Stimulated activated CD4-positive, alpha-beta T cell treated with anti-CD3 and anti-CD28 coated beads, Interleukin-4, amount 100 ng/mL, for 24 hours (primary cell): Measurements from ENCODE around the gene ECE1.
"Not testable (repeated sequence)": the region's sequence is repeated elsewhere in the genome, so short reads cannot be mapped to it uniquely, and the experiment has no call there.

Experiments used
- DNase-seq: peaks from one replicate; pipeline ENCODE4 v3.0.0-alpha.2; 2020

Gene ECE1

DNA sequence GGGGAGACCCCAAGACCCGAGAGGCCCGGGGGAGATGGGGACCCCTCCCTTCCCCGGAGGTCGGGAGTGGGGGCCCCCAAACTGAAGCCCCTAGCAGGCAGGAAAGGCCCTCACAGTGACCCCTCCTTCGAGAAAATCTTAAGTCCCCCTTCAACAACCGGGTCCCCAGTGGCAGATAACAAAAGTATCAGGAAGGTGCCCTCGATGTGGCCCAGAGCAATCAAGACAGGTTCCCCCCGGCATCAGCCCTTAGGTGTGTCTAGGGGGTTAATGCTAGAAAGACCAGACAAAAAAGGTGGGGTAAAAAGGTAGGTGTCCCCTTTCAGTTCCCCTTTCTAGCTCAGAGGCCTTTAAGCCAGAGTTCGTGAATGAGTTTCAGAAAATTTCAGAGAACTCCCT lies 282 bp upstream of the ECE1 start:
- DNase-seq = peak; percentile 25

DNA sequence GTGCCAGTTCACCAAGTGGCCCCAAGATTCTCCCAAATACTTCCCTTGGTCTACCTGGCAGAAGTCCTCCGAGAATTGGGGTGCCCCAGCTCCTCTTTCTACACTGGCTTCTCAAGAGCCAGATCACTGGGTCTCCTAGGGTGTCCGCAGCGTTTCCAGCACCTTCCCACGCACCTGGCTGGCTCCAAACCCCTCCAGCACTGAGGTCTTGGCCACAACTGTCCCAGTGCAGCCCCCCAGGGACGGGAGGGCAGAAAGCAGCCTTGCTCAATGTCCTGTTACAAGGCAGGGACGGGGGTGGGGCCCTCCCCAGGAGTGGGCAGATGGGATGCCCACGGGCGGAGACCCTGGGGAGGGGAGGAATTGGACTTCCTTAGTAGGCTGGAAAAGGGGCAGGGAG lies 1.1 kb downstream of the ECE1 start:
- no peak for DNase-seq

DNA sequence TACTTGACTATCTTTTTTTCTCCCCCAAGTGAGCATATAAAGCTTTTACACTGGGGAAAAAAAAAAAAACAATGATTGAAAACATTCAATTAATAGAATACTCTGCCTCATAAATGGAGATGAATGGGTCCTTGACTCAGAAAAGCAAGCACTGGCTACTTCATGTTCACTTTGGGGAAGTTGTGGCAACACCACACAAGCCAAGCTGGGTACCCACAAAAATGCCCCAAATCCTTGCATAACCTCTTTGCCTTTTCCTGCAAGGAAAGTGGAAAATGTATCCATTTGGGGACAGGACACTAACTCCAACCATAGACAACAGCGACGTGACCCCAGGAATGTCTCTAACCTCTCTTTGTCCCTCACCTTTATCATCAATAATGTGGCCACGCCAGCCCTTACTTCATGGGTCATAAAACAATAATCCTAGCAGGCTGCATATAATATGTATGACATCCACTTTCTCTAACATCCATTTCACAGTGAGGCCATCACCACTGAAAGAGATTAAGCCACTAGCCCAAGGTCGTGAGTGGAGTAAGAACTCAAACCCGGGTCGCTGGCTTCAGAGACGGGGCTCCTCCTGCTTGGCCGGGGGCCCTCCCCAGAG lies 2.3 kb downstream of the ECE1 start:
- no peak for DNase-seq

DNA sequence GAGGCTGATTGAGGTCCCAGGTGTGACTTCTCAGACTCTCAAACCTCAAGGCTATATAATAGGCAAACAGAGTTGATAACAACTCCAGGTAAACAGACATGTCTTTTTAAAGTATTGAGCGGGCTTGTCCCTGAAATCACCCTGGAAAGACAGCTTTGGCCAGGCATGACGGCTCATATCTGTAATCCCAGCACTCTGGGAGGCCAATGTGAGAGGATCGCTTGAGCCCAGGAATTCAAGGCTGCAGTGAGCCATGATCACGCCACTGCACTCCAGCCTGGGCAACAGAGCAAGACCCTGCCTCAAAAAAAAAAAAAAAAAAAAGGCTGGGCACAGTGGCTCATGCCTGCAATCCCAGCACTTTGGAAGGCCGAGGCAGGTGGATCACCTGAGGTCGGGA lies 4.9 kb downstream of the ECE1 start:
- not testable (repeated sequence) for DNase-seq

DNA sequence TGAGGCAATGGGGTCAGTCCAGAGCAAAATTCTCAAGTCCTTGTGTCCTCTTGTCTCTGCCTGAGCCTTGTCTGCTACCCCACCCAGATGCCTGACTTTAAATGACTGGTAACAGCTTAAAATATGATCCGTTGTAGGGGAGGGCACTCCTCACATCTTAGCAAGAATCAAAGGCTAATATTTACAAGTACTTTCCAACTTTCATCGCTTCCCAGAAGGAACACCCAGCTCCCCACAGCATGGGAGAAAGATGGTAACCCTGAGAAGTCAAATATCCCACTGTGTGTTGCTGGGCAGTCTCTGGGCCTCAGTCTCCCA lies 5.2 kb downstream of the ECE1 start:
- DNase-seq = no peak

DNA sequence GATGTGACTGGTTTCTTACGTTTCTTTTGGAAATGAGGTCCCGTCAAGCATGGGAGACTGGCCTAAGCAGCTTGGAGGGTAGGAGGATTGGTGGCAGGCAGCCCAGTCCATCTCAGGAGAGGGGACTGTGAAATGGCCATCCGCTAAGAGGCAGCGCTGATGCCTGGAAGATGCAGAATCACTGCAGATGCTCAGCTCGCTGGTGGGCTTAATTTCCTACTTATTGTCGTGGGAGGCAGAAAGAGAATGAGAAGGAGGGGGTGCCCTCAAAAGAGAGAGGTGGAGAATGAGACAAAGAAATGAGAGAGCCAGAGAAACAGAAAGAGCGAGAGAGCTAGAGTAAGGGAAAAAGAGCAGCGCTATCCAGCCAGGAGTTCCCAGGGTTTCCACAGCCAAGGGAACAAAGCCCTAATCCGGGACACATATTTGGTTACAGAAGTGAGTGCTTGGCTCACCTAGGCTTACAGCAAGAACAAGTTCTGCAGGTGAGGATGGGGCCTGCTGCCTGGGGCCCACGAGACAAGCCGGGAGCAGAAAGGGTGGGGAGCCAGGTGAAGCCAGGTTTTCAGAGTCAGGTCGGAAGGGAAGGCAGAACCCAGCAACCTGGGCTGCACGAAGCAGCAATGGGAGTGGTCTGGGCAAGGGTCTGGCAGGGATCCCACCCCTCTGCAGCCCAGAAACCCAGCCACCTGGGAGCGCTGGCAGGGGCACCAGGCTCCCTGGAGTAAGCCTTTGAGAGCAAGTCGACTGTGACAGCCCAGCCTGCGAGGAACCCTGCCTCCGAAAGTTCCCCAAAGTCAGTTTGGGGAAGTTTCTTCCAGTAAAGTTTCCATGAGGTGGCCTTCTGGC lies 5.8 kb downstream of the ECE1 start:
- no peak for DNase-seq

DNA sequence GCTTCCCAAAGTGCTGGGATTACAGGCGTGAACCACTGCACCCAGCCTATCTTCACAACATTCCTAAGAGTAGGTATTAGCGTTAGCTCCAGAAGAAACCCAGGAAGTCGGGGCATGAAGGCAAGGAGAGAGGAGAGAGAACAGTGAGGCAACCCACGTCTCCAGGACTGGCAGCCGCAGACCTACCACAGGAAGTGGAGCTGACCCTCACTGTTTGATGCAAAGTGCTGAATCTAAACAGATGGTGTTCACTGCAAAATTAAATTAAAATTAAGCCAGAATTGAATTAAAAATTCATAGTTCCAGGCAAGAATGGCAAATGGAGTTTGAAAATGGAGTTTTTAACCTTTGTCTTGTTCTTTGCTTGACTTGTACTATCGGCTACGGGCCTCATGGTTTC lies 6.7 kb downstream of the ECE1 start:
- DNase-seq = no peak

DNA sequence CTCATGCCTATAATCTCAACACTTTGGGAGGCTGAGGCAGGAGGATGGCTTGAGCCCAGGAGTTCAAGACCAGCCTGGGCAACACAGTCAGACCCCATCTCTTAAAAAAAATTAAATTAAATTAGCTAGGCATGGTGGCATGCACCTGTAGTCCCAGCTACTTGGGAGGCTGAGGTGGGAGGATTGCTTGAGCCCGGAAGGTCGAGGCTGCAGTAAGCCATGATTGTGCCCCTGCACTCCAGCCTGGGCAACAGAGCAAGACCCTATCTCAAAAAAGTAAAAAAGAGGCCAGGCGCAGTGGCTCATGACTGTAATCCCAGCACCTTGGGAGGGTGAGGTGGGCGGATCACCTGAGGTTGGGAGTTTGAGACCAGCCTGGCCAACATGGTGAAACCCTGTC lies 8.2 kb downstream of the ECE1 start:
- not testable (repeated sequence) for DNase-seq

DNA sequence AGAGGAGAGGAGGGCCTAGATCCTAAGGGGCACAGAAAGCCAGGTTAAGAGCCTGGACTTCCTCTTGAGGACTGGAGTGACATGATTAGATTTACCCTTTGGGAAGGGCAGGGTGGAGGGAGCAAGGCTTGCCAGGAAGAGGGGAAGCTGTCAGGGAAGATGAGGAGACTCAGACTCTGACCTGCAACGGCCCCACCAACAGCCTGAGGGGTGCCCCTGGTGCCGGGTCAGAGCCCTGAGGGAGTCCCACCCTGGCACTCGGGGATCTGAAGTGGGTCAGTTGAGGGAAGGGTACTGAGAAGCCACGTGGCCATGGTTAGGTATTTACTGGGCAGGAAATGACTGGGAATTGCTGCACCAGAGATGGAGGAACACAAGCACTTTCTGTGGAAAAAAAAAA lies 9.8 kb downstream of the ECE1 start:
- no peak for DNase-seq

DNA sequence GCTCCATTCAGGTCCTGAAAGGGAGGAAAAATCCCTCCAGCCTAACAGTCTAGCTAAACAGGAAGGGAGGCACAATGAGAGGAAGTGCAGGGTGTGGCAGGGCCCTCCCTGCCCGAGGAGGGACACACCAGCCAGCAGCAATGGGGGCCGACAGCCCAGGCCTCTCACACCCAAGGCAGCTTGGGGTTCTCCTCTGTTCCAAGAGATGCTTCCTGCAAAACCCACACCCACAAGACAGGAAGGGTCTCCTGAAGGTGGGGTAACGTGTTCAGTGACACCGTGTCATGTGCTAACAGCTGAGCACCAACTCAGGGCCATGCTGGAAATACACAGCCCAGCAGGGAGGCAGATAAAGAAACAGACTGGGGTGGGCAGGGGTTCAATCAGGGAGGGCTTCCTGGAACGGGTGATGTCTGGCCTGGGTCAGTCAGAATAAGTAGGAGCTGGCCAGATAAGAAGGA lies 10.2 kb downstream of the ECE1 start:
- DNase-seq = no peak

DNA sequence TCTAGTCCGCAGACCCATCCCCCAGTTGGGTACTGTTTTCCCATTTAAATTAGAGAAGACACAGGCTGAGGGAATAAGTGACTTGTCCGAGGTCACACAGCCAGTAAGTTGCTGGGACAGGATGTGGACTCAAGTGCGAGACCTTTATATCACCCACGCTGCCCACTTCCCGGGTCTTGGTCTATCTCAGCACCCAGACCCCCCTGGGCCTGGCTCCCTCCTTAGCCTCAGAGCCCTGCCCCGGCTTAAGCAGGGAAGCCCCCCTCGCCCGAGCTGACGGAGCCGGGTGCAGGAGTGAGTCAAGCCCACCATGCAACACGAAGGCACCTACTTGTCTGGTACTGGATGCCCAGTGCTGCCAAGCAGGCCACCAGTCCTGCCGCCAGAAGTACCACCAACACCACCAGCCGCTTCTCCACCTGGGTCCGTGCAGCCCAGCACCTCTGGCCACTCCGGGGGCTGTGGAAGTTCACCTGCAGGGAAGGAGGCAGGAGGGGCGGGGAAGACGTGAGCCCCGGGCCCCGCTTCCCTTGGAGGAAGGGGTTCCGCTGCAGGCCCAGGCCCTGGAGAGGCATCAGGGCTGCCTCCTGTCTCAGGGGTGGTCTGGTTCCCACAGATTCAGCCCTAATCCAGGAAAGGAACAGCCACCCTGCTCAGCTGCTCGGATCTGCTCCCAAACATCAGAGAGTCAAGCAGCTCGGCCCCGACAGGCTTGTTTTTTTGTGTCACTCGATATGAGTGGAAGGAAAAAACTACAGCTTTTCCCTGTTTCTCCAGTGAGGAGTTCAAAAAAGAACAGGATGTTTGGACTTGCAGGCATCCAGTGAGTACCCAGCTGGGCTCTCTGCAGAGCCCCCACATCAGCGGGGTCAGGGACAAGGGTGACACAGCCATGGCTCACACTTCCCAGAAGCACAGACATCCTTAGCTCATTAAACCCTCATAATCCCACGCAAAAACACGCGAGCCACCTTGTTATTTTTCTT lies 11.1 kb downstream of the ECE1 start:
- no peak for DNase-seq

DNA sequence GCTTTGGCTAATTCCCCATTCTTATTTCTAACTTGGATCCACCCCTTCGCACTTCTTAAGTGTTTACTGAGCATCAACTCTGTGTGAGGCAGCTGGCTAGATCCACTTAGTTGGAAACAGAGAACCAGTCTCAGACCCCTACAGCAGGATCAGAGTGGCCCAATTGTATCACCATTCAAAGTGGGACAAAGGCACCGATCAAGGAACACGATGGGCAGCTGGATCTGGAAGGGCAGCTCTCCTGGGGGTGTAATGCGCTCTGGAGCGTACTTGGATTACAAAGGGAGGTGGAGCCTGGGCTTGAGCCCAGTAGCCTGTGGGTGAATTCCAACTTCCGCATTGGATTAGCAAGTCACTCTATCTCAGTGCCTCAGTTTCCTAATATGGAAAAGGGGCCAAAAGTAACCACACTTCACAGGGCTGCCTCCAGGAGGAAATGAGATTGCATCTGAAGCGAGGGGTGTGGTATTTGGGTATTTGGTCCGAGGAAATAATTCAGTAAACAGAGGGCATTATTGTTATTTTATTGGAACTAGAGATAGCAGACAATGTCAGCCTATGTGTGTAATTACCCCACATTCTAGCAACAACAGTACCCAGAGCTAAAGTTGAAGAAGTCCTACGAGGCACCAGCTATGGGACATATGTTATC lies 11.9 kb downstream of the ECE1 start:
- DNase-seq = no peak

DNA sequence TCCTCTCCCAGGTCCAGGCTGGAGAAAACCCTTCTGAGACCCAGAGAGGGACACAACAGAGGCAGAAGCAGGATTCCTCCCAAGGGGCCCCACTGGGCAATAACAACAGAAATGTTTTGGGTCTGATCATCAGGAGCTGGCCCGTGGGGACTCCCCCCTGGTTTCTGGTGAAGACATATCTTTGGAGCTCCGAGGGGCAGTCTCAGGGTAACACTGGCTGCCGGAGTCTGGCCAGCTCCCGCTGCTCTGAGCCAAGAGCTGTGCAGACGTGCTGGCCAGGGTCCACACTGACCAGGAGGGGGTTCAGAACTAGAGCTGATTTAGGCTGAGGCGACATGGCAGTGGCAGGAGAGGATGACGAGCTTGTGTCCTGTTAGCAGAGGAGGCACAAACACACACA lies 13.1 kb downstream of the ECE1 start:
- no peak for DNase-seq

DNA sequence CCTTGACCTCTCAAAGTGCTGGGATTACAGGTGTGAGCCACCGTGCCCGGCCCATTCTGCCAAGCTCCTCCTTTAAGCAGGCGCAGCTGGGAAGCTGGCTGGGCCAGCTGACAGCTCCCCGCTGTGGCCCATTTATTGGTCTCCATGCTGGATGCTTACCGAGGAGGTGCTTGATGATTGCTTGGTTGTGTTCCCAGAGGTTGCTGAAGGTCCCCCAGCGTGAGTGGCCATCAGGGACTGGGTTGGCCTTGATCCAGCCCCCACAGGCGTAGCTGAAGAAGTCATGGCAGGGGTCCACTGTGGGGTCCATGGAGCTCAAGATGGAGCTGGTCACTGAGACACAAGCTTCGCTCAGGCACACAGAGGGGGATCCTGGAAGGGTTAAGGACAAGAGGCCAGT lies 17.7 kb downstream of the ECE1 start:
- no peak for DNase-seq

DNA sequence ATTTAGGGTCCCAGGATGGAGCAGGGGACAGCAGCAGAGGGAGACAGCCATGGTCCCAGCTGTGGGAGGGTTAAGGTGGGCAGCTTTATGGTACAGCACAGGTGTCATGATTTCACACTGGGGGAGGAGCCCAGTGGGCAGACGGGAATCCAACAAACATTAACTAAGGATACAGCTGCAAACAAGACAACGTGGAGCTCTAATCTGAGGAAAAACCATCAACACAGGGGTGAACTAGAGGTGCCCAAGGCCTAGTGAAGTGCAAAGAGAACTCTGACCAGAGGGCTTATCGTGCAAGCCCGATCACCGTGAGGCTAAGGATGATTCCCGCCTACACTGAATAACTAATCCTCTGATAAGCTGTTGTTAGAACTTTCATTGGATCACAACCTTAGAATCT lies 18.7 kb downstream of the ECE1 start:
- DNase-seq = no peak

DNA sequence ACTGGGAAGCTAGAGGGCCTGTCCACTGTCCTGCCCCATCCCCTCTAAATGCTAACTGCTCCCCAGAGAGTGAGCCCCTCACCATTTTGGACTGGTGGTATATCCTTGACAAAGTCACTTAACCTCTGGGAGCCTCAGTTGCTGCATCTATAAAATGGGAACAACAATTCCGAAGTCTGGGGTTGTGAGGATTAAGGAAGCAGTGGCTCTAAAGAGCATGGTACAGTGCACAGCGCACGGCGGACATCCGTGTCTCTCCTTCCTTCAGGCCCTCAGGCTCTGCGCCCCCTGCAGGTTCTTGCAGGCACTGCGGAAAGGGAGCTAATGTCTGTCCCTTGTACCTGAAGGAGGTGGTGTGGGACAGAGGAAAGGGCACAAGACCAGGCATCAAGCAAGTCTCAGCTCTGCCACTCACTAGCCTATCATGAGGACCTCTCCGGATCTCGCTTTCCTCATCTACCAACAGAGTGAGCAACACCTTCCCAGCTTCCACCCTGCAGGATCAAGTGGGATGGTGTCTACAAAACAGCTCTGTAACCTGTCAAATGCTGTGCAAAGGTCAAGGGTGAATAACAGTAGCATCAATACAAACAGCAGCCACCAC lies 20.1 kb downstream of the ECE1 start:
- peak; percentile 87 for DNase-seq

DNA sequence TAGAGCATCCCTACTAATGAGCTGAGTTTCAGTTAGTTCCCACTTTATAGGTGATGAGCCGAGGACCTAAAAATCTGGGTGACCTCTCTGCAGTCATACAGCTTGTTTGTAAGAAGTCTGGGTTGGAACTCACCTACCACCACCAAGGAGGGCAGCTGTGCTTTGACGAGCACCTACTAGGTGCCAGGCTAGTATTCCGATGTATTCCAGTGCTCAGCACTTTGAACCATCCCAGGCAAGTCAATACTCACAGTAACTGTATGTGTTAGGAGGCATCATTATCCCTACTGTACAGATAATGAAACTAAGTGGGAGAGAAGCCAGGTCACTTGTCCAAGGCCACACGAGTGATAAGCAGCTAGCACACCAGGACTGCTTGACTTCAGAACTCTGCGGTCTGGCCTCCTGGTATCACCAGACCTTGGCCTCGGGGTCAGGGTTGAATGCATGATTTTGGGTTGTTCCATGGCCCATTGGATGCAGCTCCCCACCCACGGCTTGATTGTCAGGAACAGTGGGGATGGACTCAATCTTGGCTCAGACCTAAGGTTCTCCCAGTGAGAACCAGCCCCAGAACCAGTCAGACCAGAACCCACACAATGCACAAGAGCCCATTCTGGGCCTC lies 20.7 kb downstream of the ECE1 start:
- DNase-seq = no peak

DNA sequence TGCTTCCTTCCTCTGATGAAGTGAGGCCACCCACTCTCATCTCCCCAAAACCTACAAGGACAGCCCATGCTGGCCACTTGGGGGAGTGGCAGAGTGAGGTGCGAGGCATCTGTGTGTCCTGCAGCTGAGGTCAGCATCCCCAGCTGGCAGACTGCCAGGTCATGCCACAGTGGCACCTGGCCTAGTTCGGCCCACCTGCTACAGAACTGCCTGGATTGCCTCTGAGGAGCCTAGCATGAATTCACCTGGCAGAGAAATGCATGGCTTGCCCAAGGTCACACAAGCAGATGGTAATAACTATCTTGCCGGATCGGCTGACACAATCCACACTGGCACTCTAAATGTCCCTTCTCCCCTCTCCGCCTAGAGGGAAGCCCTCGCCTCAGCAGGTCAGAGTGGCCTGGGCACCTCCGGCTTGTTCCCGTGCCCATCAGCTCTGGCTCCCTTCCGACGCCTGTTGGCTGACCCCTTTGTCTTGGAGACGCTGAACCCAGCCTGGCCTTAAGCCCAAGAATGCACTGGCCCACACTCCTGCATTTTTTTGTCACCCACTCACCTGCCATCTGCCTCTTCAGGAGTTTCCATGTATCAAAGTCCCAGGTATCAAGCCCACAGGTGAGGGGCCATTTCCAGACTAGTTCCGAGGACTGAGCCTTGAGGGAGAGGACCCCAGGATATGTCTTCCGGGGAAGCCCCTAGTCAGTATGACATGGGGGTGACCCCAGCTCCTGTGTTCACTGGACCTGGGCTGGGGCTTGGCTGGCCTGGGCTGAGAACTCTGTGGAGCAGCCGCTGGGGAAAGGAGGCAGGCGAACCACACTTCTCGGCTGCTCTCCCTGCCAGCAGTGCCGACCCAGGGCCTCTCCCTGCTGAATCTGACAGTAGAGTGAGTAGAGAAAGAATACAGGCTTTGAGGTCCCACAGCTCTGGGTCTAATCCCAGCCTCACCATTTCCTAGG lies 21.7 kb downstream of the ECE1 start:
- no peak for DNase-seq

DNA sequence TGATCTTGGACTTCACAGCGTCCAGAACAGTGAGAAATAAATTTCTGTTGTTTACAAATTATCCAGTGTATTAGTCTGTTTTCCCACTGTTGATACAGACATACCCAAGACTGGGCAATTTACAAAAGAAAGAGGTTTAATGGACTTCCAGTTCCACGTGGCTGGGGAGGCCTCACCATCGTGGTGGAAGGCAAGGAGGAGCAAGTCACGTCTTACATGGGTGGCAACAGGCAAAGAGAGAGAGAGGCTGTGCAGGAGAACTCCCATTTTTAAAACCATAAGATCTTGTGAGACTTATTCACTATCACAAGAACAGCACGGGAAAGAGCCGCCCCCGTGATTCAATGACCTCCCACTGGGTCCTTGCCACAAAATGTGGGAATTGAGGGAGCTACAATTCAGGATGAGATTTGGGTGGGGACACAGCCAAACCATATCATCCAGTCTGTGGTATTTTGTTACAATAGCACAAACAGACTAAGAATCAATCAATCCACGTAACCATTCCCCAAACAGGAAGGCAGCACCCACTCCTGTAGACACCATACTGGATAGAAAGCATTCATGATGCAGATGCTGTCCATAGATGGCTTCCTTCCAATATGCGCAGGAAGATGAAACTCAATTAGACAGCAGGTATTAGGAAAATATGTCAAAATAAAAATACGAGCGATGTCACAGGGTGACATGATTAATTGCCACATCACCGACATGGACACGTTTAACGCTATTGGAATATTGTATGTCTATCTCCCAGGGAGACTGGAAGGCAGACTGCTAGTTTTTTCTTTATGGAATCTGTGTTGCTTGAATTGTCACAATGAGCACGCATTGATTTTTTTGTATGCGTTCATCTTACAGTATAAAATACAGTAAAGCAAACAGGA lies 22.8 kb downstream of the ECE1 start:
- no peak for DNase-seq
